AG09319 (cell line): ENCODE data around the gene DCUN1D3.
"Not testable (repeated sequence)": the region's sequence is repeated elsewhere in the genome, so short reads cannot be mapped to it uniquely, and the experiment has no call there.

ENCODE experiments used
- DNase-seq: peaks from one replicate; pipeline ENCODE4 v3.0.0-alpha.2; 2010; ENCODE audit warnings: low read depth; ENCODE audit errors: extremely low read depth
- CTCF ChIP-seq: IDR thresholded peaks from 2 replicates; pipeline ENCODE4 v1.5.1; 2011; ENCODE audit warnings: low read depth, mild to moderate bottlenecking, inconsistent platforms, low read length, moderate library complexity

DCUN1D3 gene

GRCh38 chr16:20930365-20930690 is 30.2 kb upstream of the DCUN1D3 start:
- DNase-seq, result no peak
- no peak for TF ChIP-seq CTCF

GRCh38 chr16:20929676-20930364 is 29.7 kb upstream of the DCUN1D3 start:
- DNase-seq, result not testable (repeated sequence)

- DNase-seq, result peak; percentile 44
- TF ChIP-seq CTCF, result no peak; the same call in 1 of the 2 replicates
Measured at GRCh38 chr16:20928774-20929411, 28.7 kb upstream of the DCUN1D3 start.

GRCh38 chr16:20925751-20926150 is 25.6 kb upstream of the DCUN1D3 start:
- no peak for TF ChIP-seq CTCF
- no peak for DNase-seq

GRCh38 chr16:20923876-20924275 is 23.7 kb upstream of the DCUN1D3 start:
- TF ChIP-seq CTCF, result no peak
- no peak for DNase-seq

GRCh38 chr16:20920799-20921198 is 20.6 kb upstream of the DCUN1D3 start:
- no peak for TF ChIP-seq CTCF
- DNase-seq, result no peak

- DNase-seq, result no peak
- TF ChIP-seq CTCF, result no peak
Measured at GRCh38 chr16:20920091-20920490, 19.9 kb upstream of the DCUN1D3 start.
